Measurements from ENCODE around the gene C20orf144.

The C20orf144 gene

DNA sequence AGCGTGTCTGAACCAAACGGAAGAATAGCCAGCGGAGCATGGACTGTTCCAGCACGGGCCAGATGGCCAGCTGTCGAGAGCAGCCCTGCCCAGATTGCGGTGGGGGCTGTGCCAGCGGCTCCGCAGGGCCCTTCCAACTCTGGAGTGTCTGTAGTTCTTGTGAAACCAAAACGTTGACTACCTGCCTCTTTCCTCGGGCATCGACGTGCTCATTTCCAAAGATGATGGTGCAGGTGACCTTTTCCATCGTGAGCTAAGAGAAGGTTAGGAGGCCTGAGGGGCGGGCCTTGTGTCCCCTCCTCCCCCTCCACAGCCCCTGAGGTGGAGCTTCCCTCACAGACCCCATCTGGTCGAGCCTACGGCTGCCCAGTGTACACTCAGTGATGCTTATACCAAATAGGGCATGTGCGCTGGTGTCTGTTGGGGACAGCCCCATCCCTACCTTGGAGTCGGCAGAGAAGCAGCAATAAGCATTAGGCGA lies 12.9 kb upstream of the C20orf144 start:
- Histone ChIP-seq H3K9me3 (ENCODE audit: insufficient read depth, low read depth, low read length) (no peaks in the 10 kb centered on the region), H3K4me2 (ENCODE audit: low read depth, low read length, poor library complexity, severe bottlenecking) (no peak overlapping the region), H3K4me1 (ENCODE audit: insufficient read depth, low read length, poor library complexity, severe bottlenecking) (peaks cover 13% of the 10 kb centered on the region), H2AFZ (ENCODE audit: low read length) (no peak overlapping the region), H3K9ac (ENCODE audit: low read depth, low read length, poor library complexity, severe bottlenecking) (no peak overlapping the region), H3K27me3 (ENCODE audit: insufficient read depth, low read length, poor library complexity, severe bottlenecking) (no peaks in the 10 kb centered on the region), H3K9me2 (replicated peaks; ENCODE audit: low read depth, low read length) (no peaks in the 10 kb centered on the region), H3F3A (ENCODE audit: low read depth) (no peaks in the 10 kb centered on the region), H3K4me3 (ENCODE audit: low read length, poor library complexity, severe bottlenecking) (no peak overlapping the region), H4K20me1 (ENCODE audit: insufficient read depth, low read length, poor library complexity, severe bottlenecking) (no peaks in the 10 kb centered on the region), H3K36me3 (ENCODE audit: insufficient read depth, low read length) (peaks cover 16% of the 10 kb centered on the region; the same call in 1 of the 2 replicates), H3K79me2 (ENCODE audit: insufficient read depth, low read length) (no peaks in the 10 kb centered on the region)
- no peak for TF ChIP-seq EZH2phosphoT487 (IDR thresholded peaks at IDR 0.05; ENCODE audit: borderline replicate concordance)
- TF ChIP-seq, protein P1, sequence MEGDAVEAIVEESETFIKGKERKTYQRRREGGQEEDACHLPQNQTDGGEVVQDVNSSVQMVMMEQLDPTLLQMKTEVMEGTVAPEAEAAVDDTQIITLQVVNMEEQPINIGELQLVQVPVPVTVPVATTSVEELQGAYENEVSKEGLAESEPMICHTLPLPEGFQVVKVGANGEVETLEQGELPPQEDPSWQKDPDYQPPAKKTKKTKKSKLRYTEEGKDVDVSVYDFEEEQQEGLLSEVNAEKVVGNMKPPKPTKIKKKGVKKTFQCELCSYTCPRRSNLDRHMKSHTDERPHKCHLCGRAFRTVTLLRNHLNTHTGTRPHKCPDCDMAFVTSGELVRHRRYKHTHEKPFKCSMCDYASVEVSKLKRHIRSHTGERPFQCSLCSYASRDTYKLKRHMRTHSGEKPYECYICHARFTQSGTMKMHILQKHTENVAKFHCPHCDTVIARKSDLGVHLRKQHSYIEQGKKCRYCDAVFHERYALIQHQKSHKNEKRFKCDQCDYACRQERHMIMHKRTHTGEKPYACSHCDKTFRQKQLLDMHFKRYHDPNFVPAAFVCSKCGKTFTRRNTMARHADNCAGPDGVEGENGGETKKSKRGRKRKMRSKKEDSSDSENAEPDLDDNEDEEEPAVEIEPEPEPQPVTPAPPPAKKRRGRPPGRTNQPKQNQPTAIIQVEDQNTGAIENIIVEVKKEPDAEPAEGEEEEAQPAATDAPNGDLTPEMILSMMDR (conservative IDR thresholded peaks at IDR 0.05; ENCODE audit: low read length): no peak

DNA sequence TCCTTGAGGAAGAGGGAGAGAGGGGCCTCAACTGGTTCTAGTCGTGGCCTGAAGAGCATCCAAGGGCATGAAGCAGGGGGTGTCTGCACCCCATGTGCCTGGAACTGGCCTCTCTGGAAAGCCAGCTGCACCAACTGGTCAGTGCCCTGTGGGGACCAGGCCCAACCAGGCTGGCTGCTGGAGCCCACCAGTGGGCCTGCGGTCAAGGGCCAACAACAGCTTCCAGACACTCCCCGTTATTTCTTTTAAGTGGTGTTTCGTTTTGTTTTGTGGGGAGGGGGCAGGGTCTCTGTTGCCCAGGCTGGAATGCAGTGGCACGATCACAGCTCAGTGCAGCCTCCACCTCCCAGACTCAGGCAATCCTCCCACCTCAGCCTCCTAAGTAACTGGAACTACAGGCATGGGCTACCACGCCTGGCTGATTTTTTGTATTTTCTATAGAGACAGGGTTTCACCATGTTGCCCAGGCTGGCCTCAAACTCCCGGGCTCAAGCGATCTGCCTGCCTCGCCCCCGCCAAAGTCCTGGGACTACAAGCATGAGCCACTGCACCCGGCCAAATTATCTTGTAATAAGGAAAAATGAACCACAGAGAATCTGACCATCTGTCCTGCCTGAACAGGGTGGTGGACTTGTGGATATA lies 11.9 kb upstream of the C20orf144 start:
- H3F3A ChIP-seq (ENCODE audit: low read depth): no peaks in the 10 kb centered on the region
- no peak overlapping the region for H2AFZ ChIP-seq (ENCODE audit: low read length)
- H3K36me3 ChIP-seq (ENCODE audit: insufficient read depth, low read length): peaks cover 7% of the 10 kb centered on the region; the same call in 1 of the 2 replicates
- H3K4me2 ChIP-seq (ENCODE audit: low read depth, low read length, poor library complexity, severe bottlenecking): no peak overlapping the region
- TF ChIP-seq, protein P1 (conservative IDR thresholded peaks at IDR 0.05; ENCODE audit: low read length): no peak
- no peak for TF ChIP-seq EZH2phosphoT487 (IDR thresholded peaks at IDR 0.05; ENCODE audit: borderline replicate concordance)
- H4K20me1 ChIP-seq (ENCODE audit: insufficient read depth, low read length, poor library complexity, severe bottlenecking): no peaks in the 10 kb centered on the region
- H3K4me1 ChIP-seq (ENCODE audit: insufficient read depth, low read length, poor library complexity, severe bottlenecking): peaks cover 6% of the 10 kb centered on the region
- H3K27me3 ChIP-seq (ENCODE audit: insufficient read depth, low read length, poor library complexity, severe bottlenecking): no peaks in the 10 kb centered on the region
- H3K9me2 ChIP-seq (replicated peaks; ENCODE audit: low read depth, low read length): no peaks in the 10 kb centered on the region
- H3K4me3 ChIP-seq (ENCODE audit: low read length, poor library complexity, severe bottlenecking): no peak overlapping the region
- H3K9me3 ChIP-seq (ENCODE audit: insufficient read depth, low read depth, low read length): no peaks in the 10 kb centered on the region
- H3K79me2 ChIP-seq (ENCODE audit: insufficient read depth, low read length): no peaks in the 10 kb centered on the region
- H3K9ac ChIP-seq (ENCODE audit: low read depth, low read length, poor library complexity, severe bottlenecking): no peak overlapping the region

DNA sequence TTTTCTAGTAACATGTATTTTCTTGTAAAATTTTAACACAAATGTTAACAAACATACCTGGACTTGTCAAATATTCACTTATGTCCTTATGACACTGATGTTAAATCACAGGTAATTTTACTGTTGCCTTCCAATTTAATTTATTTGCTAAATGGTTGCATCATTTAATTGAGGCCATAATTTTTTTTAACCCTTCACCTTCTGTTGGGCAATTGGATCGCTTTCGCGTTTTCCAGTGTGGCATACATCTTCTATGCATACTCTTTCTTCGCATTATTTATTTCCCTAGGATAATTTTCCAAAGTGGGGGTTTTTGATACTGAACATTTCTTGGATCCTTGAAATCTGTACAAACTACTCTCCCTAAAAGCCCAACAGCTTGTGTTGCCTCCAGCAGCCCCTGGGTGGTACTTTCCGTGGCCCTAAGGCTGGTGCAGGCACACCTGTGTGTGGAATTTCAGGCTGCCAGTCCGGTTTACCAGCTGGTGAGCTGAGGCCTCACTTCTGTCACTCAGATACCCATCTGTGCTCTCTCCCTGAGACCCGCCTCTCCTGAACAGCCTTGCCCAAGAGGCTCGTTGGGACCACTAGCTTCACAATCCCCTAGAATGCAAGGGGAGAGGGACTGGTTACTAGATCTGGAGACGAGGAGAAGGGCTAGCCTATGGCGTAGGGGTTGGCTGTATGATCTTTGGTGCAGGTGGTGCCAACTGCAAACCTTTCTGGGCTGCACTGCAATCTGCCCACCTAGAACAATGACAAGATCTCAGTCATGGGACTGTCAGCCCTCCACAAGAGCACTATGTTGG lies 11.2 kb upstream of the C20orf144 start:
- H3K79me2 ChIP-seq (ENCODE audit: insufficient read depth, low read length): no peaks in the 10 kb centered on the region
- no peaks in the 10 kb centered on the region for H3K27me3 ChIP-seq (ENCODE audit: insufficient read depth, low read length, poor library complexity, severe bottlenecking)
- no peaks in the 10 kb centered on the region for H4K20me1 ChIP-seq (ENCODE audit: insufficient read depth, low read length, poor library complexity, severe bottlenecking)
- H3K4me3 ChIP-seq (ENCODE audit: low read length, poor library complexity, severe bottlenecking): no peak overlapping the region
- no peak overlapping the region for H2AFZ ChIP-seq (ENCODE audit: low read length)
- H3F3A ChIP-seq (ENCODE audit: low read depth): no peaks in the 10 kb centered on the region
- H3K4me1 ChIP-seq (ENCODE audit: insufficient read depth, low read length, poor library complexity, severe bottlenecking): no peaks in the 10 kb centered on the region
- H3K36me3 ChIP-seq (ENCODE audit: insufficient read depth, low read length): no peaks in the 10 kb centered on the region
- no peak overlapping the region for H3K9ac ChIP-seq (ENCODE audit: low read depth, low read length, poor library complexity, severe bottlenecking)
- no peaks in the 10 kb centered on the region for H3K9me3 ChIP-seq (ENCODE audit: insufficient read depth, low read depth, low read length)
- no peaks in the 10 kb centered on the region for H3K9me2 ChIP-seq (replicated peaks; ENCODE audit: low read depth, low read length)
- TF ChIP-seq EZH2phosphoT487 (IDR thresholded peaks at IDR 0.05; ENCODE audit: borderline replicate concordance): no peak
- no peak overlapping the region for H3K4me2 ChIP-seq (ENCODE audit: low read depth, low read length, poor library complexity, severe bottlenecking)
